ENCODE results near the gene RABGGTA.

DNA sequence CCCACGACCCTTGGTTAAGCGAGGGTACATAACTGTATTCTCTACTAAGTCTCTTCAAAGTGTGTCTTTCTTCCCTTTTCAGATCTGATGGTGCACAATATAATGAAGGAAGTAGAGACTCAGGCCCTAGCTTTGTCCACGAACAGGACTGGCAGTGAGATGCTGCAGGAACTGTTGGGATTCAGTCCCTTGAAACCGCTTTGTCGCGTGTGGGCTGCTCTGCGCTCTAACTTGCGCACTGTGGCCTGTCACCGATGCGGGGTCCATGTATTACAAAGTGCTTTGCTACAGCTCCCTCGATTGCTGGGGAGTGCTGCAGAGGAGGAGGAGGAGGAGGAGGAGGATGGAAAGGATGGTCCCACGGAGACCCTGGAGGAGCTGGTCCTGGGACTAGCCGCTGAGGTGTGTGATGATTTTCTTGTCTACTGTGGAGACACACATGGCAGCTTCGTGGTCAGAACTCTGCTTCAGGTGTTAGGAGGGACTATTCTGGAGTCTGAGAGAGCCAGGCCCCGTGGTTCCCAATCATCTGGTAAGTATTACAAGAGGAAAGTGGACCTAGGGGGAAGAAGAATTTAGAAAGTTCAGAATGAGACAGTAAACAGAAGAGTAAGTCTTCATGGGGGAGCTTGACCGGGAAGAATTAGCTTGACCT is 29.1 kb upstream of the RABGGTA start:
- TF ChIP-seq EZH2 (IDR thresholded peaks at IDR 0.05; ENCODE audit: insufficient read depth, poor library complexity, severe bottlenecking): no peak
- no peak for TF ChIP-seq EZH2phosphoT487 (IDR thresholded peaks at IDR 0.05; ENCODE audit: insufficient read depth, low read depth)

All from GM23248 (cell line).